NCI-H774 (cell line): ENCODE measurements around the gene GPR85.
"Not testable (repeated sequence)": the region's sequence is repeated elsewhere in the genome, so short reads cannot be mapped to it uniquely, and the experiment has no call there.

Source experiments
- DNase-seq: peaks from one replicate; lab custom pipeline; 2025; lab: John Stamatoyannopoulos, UW

GPR85 gene, protein sequence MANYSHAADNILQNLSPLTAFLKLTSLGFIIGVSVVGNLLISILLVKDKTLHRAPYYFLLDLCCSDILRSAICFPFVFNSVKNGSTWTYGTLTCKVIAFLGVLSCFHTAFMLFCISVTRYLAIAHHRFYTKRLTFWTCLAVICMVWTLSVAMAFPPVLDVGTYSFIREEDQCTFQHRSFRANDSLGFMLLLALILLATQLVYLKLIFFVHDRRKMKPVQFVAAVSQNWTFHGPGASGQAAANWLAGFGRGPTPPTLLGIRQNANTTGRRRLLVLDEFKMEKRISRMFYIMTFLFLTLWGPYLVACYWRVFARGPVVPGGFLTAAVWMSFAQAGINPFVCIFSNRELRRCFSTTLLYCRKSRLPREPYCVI

DNA sequence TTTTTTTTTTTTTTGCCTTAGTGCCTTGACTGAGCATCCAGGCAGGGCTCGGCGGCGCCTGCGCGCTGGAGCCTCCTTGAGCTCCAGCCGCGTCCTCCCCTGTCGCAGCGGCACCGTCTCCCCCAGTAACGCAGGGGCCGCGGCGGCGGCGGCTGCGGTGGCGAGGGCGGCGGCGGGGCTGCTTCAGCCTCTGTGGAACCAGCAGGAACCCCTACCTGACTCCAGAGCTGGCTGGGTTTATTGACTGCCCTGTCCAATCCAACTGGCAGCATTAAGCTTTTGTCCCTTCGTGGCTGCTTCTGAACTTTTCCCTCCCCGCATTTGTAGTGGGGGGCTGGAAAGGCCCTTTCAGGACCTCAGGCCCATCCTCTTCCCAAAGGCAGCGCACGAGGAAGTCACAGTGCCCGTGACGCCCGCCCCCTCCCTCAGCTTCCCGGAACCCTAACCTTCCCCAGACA is at the start of gene GPR85:
GPR85 (minus strand) TSS at position 397 of the 458 bp plus-strand sequence. CDS start 2,106 bp downstream, outside the sequence.
- peak; percentile 77 for DNase-seq

- DNase-seq = no peak
These were observed 47.4 kb upstream of the GPR85 start for GRCh38 chr7:113134025-113134424.

DNA sequence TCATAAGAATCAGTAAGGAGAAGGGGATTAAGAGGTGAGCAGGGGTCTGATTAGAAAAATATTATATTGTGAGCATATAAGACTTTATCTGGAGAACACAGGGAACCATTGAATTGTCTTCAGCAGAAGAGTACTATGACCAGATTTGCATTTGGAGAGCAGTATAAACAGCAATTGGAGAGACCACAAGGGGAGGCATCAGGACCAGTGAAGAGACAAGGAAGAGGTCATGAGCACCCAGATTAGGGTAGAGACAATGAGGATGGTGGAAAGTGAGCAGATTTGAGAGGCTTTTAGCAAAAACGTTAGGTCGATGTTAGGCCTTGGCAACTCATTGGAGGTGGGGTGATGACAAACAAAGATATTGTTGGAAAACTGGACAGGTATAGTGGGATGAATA is 44.7 kb upstream of the GPR85 start:
- no peak for DNase-seq

DNA sequence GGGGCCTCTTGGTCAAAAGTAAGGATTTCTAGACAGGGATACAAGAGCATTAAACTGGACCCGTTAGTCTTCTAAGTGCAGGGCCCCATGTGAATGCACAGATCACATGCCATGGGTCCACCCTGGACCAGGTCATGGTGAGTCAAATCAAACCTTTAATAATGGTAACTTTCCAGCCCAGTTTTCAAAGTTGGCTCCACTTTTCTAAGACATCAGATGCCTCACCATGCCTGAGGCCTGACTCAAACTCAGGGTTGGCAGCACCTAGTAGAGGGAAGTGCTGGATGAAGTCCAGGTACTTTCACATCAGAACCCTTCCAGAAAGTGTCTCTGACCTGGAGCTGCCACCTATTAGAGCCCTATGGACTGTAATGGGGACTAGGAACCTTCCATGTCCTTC is 41.4 kb upstream of the GPR85 start:
- DNase-seq = no peak

- no peak for DNase-seq
These were observed 39.1 kb upstream of the GPR85 start for GRCh38 chr7:113125728-113126127.

DNA sequence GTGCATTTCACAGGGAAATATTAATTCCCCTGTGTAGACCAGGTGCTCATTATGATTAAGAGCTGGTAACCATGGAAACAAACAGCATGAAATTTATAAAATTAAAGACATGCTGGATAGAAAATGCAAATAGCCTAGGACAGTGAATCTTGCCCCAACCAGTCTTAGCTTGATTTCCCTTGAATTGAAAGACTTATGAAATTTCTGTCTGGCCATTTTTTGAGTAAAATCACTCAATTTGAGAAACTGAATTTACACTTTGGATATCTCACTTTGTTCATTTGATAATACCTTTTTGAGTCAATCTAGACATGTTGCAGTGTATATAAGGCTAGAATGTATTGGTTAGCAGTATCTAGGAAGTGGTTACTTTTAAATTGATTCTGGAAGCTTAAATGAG is 36.1 kb upstream of the GPR85 start:
- DNase-seq = no peak

DNA sequence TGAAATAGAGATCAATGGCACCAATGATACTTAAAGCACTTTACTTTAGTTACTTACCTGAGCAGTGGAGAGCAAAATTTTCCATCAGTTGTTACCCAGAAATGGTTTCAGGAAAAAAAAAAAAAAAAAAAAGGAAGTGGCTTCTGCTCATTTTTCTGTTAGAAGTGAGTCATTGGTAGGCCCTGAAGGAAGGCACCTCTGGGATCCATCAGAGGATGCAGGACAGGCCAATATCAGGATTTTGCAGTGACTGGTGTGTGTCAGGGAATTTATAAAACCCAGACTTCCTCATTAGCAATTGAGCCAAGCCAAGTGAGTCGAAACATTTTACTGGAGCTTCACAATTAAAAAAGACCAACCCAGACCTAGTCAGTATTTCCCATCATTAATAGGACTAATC is 34.0 kb upstream of the GPR85 start:
- no peak for DNase-seq

DNA sequence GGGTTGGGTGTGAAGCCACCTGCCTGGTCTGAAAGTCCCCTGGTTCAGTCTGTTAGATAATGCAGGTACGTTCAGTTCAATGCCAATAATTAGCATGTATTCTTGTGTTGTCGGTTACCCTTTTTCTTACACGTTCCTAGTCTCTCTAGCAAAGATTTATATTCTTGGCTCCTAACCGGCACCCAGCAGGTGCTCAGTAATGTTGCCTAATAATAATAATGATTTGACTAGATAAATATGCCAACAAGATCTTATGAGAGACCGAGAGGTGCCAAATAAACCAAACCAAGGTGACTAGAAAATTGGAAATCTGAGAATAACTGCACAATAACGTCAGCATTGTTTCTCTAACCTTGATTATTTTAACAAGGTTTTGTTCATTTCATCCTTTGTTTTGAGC is 32.8 kb upstream of the GPR85 start:
- no peak for DNase-seq

DNA sequence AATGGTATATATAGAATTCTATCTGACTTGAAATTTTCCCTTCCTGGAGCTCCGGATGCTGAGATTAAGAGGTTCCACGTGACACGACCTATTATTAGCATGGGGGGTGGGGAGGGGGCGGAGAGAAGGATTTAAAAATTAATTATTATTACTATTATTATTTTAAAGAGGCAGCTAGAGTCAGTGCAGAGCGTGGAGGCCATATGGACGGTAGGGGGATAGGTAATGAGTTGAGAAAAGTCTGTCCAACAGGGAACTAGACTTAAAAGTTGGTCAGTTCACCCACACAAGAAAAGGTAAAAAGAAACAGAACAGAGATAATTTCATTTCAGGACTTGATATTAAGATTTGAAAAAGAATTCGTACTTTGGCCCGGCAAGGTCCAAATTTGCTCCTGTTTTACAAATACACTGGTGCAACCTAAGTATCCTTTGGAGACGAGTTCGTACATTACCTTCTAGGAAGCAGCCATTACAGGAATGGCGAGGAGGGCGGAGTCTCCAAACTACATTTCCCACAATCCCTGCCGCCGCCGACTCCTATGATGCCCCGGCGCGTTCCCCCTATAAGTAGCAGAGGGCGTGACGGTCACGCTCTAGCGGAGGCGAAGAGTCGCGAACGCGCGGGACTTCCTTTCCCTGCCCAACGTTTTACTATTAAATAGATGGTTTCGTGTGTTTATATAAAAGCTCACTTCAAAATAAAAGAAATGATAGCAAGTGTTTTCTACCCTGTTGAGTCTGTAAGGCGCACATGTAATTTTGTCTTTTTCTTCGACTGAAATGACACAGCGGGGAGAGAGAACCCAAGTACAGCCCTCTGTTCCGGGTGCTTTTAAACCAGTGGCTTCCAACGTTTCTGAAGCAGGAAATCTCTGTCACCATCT is 31.7 kb upstream of the GPR85 start, which contains the start of gene SMIM30:
SMIM30 (minus strand) TSS at position 481 of the 886 bp plus-strand sequence. CDS start 976 bp downstream, outside the sequence.
- DNase-seq = peak; percentile 90

- DNase-seq = not testable (repeated sequence)
These were observed 30.7 kb upstream of the GPR85 start for GRCh38 chr7:113117374-113117774.

- DNase-seq = no peak
These were observed 27.3 kb upstream of the GPR85 start for GRCh38 chr7:113113912-113114311.

GRCh38 chr7:113109718-113110117 is 23.1 kb upstream of the GPR85 start:
- no peak for DNase-seq

DNA sequence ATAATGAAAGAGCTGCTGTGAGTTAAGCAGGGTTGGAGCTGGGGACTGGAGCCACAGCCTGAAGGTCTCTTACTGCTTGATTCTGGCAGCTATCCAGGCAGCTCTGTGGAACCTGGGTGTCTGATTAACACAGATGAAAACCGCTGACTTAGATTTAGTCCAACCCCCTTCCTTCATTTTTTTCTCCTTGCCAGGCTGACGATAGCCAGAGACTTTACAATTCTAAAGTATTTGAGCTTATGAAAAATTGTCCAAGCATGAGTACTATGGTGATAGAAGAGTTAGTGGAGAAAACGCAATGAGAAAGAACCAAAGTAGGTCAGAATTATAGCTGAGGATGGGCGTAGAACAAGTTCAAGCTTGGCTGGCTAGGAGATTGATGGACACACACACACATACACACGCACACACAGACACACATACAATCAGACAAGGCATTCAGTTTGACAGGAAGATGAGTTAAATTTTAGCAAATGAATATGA is 13.5 kb upstream of the GPR85 start:
- DNase-seq = no peak

- no peak for DNase-seq
These were observed 12.8 kb upstream of the GPR85 start for GRCh38 chr7:113099284-113099919.

GRCh38 chr7:113094517-113095249 is 8.1 kb upstream of the GPR85 start:
- DNase-seq = no peak

DNA sequence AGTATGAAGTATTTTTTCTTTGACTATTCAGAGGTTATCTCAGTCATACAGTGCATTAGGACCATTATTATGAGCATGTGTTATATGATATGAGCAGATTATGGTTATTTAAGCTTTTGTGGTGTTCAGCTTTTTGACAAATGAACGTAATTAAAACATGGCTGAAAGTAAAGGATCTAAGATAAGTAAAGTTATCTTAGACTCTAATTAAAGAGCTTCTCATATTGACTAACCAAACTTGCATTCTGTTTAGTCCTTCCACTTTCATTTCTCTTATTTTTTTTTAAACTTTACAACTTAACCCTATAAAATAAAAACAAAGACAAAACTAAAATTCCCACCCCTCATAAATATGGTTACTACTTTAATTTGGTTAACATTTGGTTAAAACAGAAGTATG is 6.9 kb upstream of the GPR85 start:
- no peak for DNase-seq

DNA sequence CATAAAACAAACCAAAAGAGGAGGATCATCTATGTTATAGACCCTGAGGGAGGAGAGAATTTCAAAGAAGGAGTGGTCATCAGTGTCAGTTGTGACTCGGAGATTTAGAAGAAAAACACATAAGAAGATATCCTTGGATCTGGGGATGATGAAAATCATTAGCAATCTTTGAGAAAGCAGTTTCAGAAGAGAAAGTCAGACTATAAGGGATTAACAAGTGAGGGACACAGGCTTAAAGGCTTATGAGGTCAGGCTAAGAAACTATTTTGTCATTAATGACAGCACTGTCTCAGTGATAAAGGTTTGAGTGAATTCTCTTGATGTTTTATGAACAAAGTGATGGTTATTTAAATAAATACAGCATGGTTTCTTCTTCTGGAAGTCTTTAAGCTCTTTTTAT is 6.1 kb upstream of the GPR85 start:
- DNase-seq = no peak

DNA sequence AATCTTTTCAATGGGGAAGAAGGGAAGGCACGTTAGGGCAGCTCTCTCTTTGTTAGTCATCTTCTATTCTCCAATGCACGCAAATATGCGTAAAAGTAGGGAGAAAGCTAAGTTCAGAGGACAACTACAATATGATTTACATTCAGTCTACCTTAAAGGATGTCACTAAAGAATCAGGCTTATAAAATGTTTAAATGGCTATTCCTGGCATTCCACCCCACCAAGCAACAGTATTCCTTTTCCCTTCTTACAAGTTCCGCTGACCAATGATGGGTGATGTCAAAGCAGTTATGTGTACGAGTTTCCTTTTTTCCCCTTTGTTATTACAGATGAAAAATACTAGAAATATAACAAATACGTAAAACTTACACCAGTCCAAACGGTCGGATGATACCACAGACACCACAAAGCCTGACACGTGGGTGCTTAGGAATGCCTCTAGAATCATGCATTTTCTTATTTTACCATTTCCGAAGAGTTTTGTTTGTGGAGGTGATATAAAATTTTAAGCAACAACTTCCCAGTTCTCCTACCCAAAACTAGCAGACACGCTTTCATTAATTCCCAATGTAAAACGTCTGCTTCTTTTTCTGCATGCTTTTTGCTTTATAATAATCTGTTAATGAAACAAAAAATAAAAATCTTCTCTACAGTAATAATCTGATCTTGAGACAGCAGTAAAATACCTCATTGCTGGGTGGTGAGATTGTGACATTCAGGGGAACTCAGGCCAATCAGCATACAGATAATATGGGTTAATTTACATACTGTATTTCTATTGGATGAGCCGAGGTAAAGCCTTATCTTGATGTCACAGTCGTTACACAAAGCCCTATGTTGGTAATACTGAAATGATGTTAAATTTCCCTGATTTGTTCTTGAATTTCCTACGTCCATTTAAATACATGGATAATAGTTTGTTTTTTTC is 708 bp upstream of the GPR85 start:
- peak; percentile 61 for DNase-seq

- no peak for DNase-seq
These were observed 741 bp downstream of the GPR85 start for GRCh38 chr7:113085781-113086390.
